Omental fat pad (tissue), 4 donors: ENCODE results near the gene CAPS. TPM values are rescaled to one million over a fixed set of nuclear protein-coding genes. Genes with fewer than 3 reads are reported as not detected.

Source experiments
- ATAC-seq: fragments of 150-250 bp; one replicate; pipeline ENCODE4 v1.9.1; 2016; ENCODE audit warnings: mild to moderate bottlenecking, moderate library complexity; ENCODE audit not compliant: low FRiP score
- DNase-seq: peaks from one replicate; pipeline ENCODE4 v3.0.0-alpha.2; 2019; ENCODE audit warnings: low spot score
- total RNA-seq, 4 donors: library from RNA; depleted of rRNA; stranded (reverse); fragments of >200 nt; gene quantifications; one replicate each; pipeline ENCODE4 v1.1.0, GENCODE V29; 2016
- TF ChIP-seq, protein P1 (sequence below), 3 donors: fragments of 450-650 bp; IDR thresholded peaks; one replicate each; pipeline ENCODE4 v1.5.1; 2016 to 2017; ENCODE audit warnings: antibody characterized with exemption in 3 of 3, mild to moderate bottlenecking in 3 of 3, moderate library complexity in 2 of 3

CAPS gene
- total RNA-seq, 4 donors from 2014 or later: 2.3 to 9.0 (median 4.6) TPM

- DNase-seq: no peak
- TF ChIP-seq, protein P1, sequence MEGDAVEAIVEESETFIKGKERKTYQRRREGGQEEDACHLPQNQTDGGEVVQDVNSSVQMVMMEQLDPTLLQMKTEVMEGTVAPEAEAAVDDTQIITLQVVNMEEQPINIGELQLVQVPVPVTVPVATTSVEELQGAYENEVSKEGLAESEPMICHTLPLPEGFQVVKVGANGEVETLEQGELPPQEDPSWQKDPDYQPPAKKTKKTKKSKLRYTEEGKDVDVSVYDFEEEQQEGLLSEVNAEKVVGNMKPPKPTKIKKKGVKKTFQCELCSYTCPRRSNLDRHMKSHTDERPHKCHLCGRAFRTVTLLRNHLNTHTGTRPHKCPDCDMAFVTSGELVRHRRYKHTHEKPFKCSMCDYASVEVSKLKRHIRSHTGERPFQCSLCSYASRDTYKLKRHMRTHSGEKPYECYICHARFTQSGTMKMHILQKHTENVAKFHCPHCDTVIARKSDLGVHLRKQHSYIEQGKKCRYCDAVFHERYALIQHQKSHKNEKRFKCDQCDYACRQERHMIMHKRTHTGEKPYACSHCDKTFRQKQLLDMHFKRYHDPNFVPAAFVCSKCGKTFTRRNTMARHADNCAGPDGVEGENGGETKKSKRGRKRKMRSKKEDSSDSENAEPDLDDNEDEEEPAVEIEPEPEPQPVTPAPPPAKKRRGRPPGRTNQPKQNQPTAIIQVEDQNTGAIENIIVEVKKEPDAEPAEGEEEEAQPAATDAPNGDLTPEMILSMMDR (IDR thresholded peaks at IDR 0.05): no peak
- no peak for ATAC-seq
These were observed 50.9 kb downstream of the CAPS start for GRCh38 chr19:5964816-5965565.

Other genes with a start within 250 kb of the CAPS start
- 10 to 100 TPM; 24.4 to 54.6 (median 40.5) TPM for gene MICOS13, start 233.7 kb upstream of the CAPS start, total RNA-seq
- gene HSD11B1L, start 233.2 kb upstream of the CAPS start, total RNA-seq: 1 to 10 TPM; 4.3 to 9.5 (median 7.8) TPM
- gene RPL36, start 224.0 kb upstream of the CAPS start, total RNA-seq: 100 to 1,000 TPM; 663 to 804 (median 703) TPM
- gene LONP1, start 194.1 kb upstream of the CAPS start, total RNA-seq: 10 to 100 TPM; 49.8 to 75.9 (median 54.0) TPM
- gene CATSPERD, start 193.6 kb upstream of the CAPS start, total RNA-seq: not detected
- gene PRR22, start 129.5 kb upstream of the CAPS start, total RNA-seq: 1 to 10 TPM in 1 of 4 donors, under 1 TPM in 3; 0.75 to 3.0 (median 0.81) TPM
- gene DUS3L, start 123.1 kb upstream of the CAPS start, total RNA-seq: 100 to 1,000 TPM in 1 of 4 donors, 10 to 100 TPM in 3; 27.4 to 132 (median 30.4) TPM
- not detected for gene NRTN, start 109.2 kb upstream of the CAPS start, total RNA-seq
- gene FUT6, start 74.6 kb upstream of the CAPS start, total RNA-seq: under 1 TPM in 1 of 4 donors, not detected in 3; 0.74 TPM
- not detected for gene FUT3, start 62.8 kb upstream of the CAPS start, total RNA-seq
- gene FUT5, start 43.7 kb upstream of the CAPS start, total RNA-seq: not detected
- gene NDUFA11, start 10.5 kb upstream of the CAPS start, total RNA-seq: 100 to 1,000 TPM; 134 to 234 (median 190) TPM
- gene VMAC, start 9.4 kb upstream of the CAPS start, total RNA-seq: 10 to 100 TPM in 1 of 4 donors, 1 to 10 TPM in 3; 2.0 to 10.4 (median 4.6) TPM
- gene RANBP3, start 63.9 kb downstream of the CAPS start, total RNA-seq: 10 to 100 TPM; 43.8 to 60.1 (median 45.9) TPM
- gene RFX2, start 196.2 kb downstream of the CAPS start, total RNA-seq: 10 to 100 TPM in 3 of 4 donors, 1 to 10 TPM in 1; 8.1 to 93.0 (median 20.4) TPM
- gene ACSBG2, start 221.4 kb downstream of the CAPS start, total RNA-seq: not detected